Esophagus squamous epithelium (tissue), 5 donors: ENCODE data around the gene LIPH. TPM values are rescaled to one million over a fixed set of nuclear protein-coding genes. Genes with fewer than 3 reads are reported as not detected.

Source experiments
- DNase-seq: peaks from one replicate; lab custom pipeline; 2025; lab: John Stamatoyannopoulos, UW
- H3K27ac ChIP-seq, 4 donors: fragments of 200-600 bp; sonication (generic); one replicate each; pipeline ENCODE4 v1.5.1; 2016 to 2019; ENCODE audit warnings: mild to moderate bottlenecking in 1 of 4
- H3K27me3 ChIP-seq, 4 donors: fragments of 200-600 bp; sonication (generic); 1 replicate in 3 of 4; 2 replicates in 1 of 4; pipeline versions ENCODE4 v1.5.1 to v1.6.0; 2017 to 2021; ENCODE audit warnings: antibody characterized with exemption in 1 of 4
- H3K36me3 ChIP-seq, 3 donors: fragments of 200-600 bp; sonication (generic); one replicate each; pipeline ENCODE4 v1.5.1; 2016 to 2019
- H3K4me1 ChIP-seq, 3 donors: fragments of 200-600 bp; sonication (generic); one replicate each; pipeline ENCODE4 v1.5.1; 2017 to 2019
- H3K4me3 ChIP-seq, 4 donors: fragments of 200-600 bp; sonication (generic); 1 replicate in 3 of 4; 2 replicates in 1 of 4; pipeline ENCODE4 v1.5.1; 2016 to 2019; ENCODE audit warnings: mild to moderate bottlenecking in 2 of 4, moderate library complexity in 1 of 4
- H3K9me3 ChIP-seq, 3 donors: fragments of 200-600 bp; sonication (generic); one replicate each; pipeline ENCODE4 v1.5.1; 2016 to 2019
- POLR2A ChIP-seq, 4 donors: fragments of 450-650 bp; IDR thresholded peaks; one replicate each; pipeline ENCODE4 v1.6.1; 2017; ENCODE audit warnings: antibody characterized with exemption in 4 of 4, mild to moderate bottlenecking in 4 of 4, moderate library complexity in 3 of 4
- WGBS, 2 donors: methylation state at CpG; one replicate each; pipeline ENCODE4 v1.1.5; 2018; 5-methylcytosine and 5-hydroxymethylcytosine counted together
- intact Hi-C: fragments of 100-400 bp; cut with DNase I; formaldehyde crosslinking; loops from one replicate; pipeline ENCODE4 v1.15.0; 2022
- total RNA-seq, 4 donors: library from RNA; depleted of rRNA; stranded (reverse); fragments of >200 nt; gene quantifications; one replicate each; pipeline ENCODE4 v1.1.0, GENCODE V29; 2016
- TF ChIP-seq, protein P1 (sequence below), 6 experiments: fragments of 450-650 bp in 4 of 6; fragments of 200-600 bp in 2 of 6; sonication (generic) in 2 of 6; IDR thresholded peaks; one replicate each; pipeline ENCODE4 v1.5.1; 2016 to 2019; ENCODE audit warnings: antibody characterized with exemption in 6 of 6, mild to moderate bottlenecking in 4 of 6, moderate library complexity in 4 of 6
- donor health status: DM: yes; HTN: yes; CAD: no.

The LIPH gene
- total RNA-seq, 4 donors from 2014 or later, result 5.7 to 11.3 (median 10.8) TPM

- Histone ChIP-seq H3K36me3 (no peaks in the 10 kb centered on the region), H3K27ac (no peak overlapping the region), H3K9me3 (no peaks in the 10 kb centered on the region), H3K27me3 (no peaks in the 10 kb centered on the region), H3K4me3 (no peak overlapping the region), H3K4me1 (peaks cover 6 to 15% (median 8%) of the 10 kb centered on the region in 3 donors)
- 85 to 97% methylated on average over 2 of the region's 2 CpGs for WGBS, 2 donors
- no peak for TF ChIP-seq POLR2A (IDR thresholded peaks at IDR 0.05)
- TF ChIP-seq, protein P1, sequence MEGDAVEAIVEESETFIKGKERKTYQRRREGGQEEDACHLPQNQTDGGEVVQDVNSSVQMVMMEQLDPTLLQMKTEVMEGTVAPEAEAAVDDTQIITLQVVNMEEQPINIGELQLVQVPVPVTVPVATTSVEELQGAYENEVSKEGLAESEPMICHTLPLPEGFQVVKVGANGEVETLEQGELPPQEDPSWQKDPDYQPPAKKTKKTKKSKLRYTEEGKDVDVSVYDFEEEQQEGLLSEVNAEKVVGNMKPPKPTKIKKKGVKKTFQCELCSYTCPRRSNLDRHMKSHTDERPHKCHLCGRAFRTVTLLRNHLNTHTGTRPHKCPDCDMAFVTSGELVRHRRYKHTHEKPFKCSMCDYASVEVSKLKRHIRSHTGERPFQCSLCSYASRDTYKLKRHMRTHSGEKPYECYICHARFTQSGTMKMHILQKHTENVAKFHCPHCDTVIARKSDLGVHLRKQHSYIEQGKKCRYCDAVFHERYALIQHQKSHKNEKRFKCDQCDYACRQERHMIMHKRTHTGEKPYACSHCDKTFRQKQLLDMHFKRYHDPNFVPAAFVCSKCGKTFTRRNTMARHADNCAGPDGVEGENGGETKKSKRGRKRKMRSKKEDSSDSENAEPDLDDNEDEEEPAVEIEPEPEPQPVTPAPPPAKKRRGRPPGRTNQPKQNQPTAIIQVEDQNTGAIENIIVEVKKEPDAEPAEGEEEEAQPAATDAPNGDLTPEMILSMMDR (IDR thresholded peaks at IDR 0.05), result no peak
- DNase-seq, result no peak
- intact Hi-C loops, result no loop called here
Measured at GRCh38 chr3:185534511-185534910, 17.9 kb downstream of the LIPH start.

GRCh38 chr3:185532901-185533300, 19.5 kb downstream of the LIPH start:
- H3K36me3 ChIP-seq, result no peaks in the 10 kb centered on the region
- H3K9me3 ChIP-seq, result no peaks in the 10 kb centered on the region
- no peak for DNase-seq
- H3K27me3 ChIP-seq, result no peaks in the 10 kb centered on the region
- TF ChIP-seq, protein P1 (IDR thresholded peaks at IDR 0.05), result no peak
- TF ChIP-seq POLR2A (IDR thresholded peaks at IDR 0.05), result no peak
- H3K4me3 ChIP-seq, result no peak overlapping the region
- H3K4me1 ChIP-seq, result peaks cover 6 to 15% (median 8%) of the 10 kb centered on the region in 3 donors
- WGBS, 2 donors, result 61 to 64% methylated on average over 5 of the region's 5 CpGs
- intact Hi-C loops, result no loop called here
- H3K27ac ChIP-seq, result no peak overlapping the region

DNA sequence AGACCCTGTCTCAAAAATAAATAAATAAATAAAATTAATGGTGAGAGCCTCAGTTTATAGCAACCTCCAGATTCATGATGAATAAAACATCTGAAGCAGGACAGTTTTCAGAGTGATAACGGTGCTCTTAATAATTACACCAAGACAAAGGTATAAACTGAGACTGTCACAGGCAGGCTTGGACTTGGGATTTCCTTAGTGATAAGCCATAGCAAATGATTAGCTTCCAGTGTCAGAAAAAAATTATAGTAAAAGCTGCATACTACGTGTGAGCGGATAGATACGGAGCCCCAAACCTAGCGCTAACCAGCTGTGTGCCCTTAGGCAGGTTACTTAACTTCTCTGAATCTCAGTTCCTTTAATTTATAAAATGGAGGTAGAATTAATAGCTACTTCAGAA, 21.5 kb downstream of the LIPH start:
- Histone ChIP-seq H3K4me3 (no peak overlapping the region), H3K27me3 (peaks cover 0 to 2% (median 0%) of the 10 kb centered on the region in 4 donors), H3K36me3 (no peaks in the 10 kb centered on the region), H3K27ac (no peak overlapping the region), H3K9me3 (no peaks in the 10 kb centered on the region), H3K4me1 (peaks cover 0 to 13% (median 4%) of the 10 kb centered on the region in 3 donors)
- TF ChIP-seq, protein P1 (IDR thresholded peaks at IDR 0.05), result no peak
- no peak for TF ChIP-seq POLR2A (IDR thresholded peaks at IDR 0.05)
- intact Hi-C loops, result no loop called here
- no peak for DNase-seq
- 54 to 56% methylated on average over 5 of the region's 5 CpGs for WGBS, 2 donors

DNA sequence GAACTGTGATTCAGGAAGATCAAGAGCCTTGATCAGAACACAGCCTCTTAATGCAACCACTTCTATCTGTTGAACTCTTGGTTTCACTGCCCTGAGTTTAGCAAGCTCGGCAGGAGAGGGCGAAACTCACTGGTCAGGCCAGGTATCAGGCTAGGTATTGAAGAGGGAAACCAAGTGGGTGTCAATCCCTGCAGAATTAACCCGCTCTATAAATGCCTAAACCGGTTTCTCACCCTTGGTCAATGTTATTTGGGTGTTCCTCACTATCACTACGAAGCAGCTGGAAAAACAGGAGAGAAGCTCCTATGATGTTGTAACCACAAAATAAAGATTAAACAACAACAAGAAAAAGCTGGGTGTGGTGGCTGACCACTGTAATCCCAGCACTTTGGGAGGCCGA, 23.9 kb downstream of the LIPH start:
- Histone ChIP-seq H3K9me3 (no peaks in the 10 kb centered on the region), H3K4me1 (peaks cover 0 to 13% (median 4%) of the 10 kb centered on the region in 3 donors), H3K27me3 (peaks cover 0 to 17% (median 0%) of the 10 kb centered on the region in 4 donors), H3K27ac (peak overlapping the region in 3 of 4 donors; percentile 56 to 77 (median 58)), H3K36me3 (no peaks in the 10 kb centered on the region), H3K4me3 (no peak overlapping the region)
- intact Hi-C loops, result no loop called here
- no peak for DNase-seq
- 55 to 84% methylated on average over 6 of the region's 6 CpGs for whole genome bisulfite sequencing, 2 donors
- TF ChIP-seq, protein P1 (IDR thresholded peaks at IDR 0.05), result no peak
- TF ChIP-seq POLR2A (IDR thresholded peaks at IDR 0.05), result no peak

- 57 to 66% methylated on average over 5 to 7 of the region's 9 CpGs for WGBS, 2 donors
- Histone ChIP-seq H3K9me3 (no peaks in the 10 kb centered on the region), H3K27me3 (peaks cover 0 to 19% (median 0%) of the 10 kb centered on the region in 4 donors), H3K36me3 (no peaks in the 10 kb centered on the region), H3K4me1 (peaks cover 0 to 13% (median 4%) of the 10 kb centered on the region in 3 donors), H3K4me3 (no peak overlapping the region), H3K27ac (peak overlapping the region in 3 of 4 donors; percentile 54 to 77 (median 58))
- no peak for TF ChIP-seq POLR2A (IDR thresholded peaks at IDR 0.05)
- TF ChIP-seq, protein P1 (IDR thresholded peaks at IDR 0.05), result peak in 1 of 6 experiments; percentile 6
- DNase-seq, result no peak
- intact Hi-C loops, result no loop called here
Measured at GRCh38 chr3:185527364-185527763, 25.0 kb downstream of the LIPH start.
